Spleen (tissue), 11 donors: Measurements from ENCODE around the gene BABAM1. TPM values are rescaled to one million over a fixed set of nuclear protein-coding genes. Genes with fewer than 3 reads are reported as not detected.

ENCODE experiments used
- DNase-seq: peaks from one replicate; pipeline ENCODE4 v3.0.0-alpha.2; 2020
- H3K27ac ChIP-seq, 8 donors: fragments of 200-600 bp; sonication (generic) in 7 of 8; 1 replicate in 4 of 8; 2 replicates in 4 of 8; pipeline versions ENCODE4 v1.5.0 to v1.8.0; 2016 to 2021; ENCODE audit warnings: inconsistent platforms in 4 of 8, mild to moderate bottlenecking in 4 of 8, moderate library complexity in 1 of 8
- H3K27me3 ChIP-seq, 7 donors: fragments of 200-600 bp; sonication (generic) in 6 of 7; replicated peaks in 1 of 7; 1 replicate in 4 of 7; 2 replicates in 3 of 7; pipeline versions ENCODE4 v1.5.0 to v1.8.0; 2016 to 2021; ENCODE audit warnings: inconsistent platforms in 3 of 7, mild to moderate bottlenecking in 1 of 7
- H3K36me3 ChIP-seq, 6 donors: fragments of 200-600 bp; sonication (generic) in 5 of 6; 1 replicate in 4 of 6; 2 replicates in 2 of 6; pipeline versions ENCODE4 v1.5.0 to v1.8.0; 2016 to 2021; ENCODE audit warnings: inconsistent platforms in 2 of 6
- H3K4me1 ChIP-seq, 6 donors: fragments of 200-600 bp; sonication (generic) in 5 of 6; 1 replicate in 3 of 6; 2 replicates in 3 of 6; pipeline versions ENCODE4 v1.5.0 to v1.8.0; 2016 to 2021; ENCODE audit warnings: inconsistent platforms in 3 of 6
- H3K4me3 ChIP-seq, 8 donors: fragments of 200-600 bp; sonication (generic) in 7 of 8; 1 replicate in 4 of 8; 2 replicates in 4 of 8; pipeline versions ENCODE4 v1.5.0 to v1.8.0; 2016 to 2021; ENCODE audit warnings: inconsistent platforms in 4 of 8, mild to moderate bottlenecking in 4 of 8, moderate library complexity in 2 of 8
- H3K9me3 ChIP-seq, 8 donors: fragments of 200-600 bp; sonication (generic) in 7 of 8; 1 replicate in 4 of 8; 2 replicates in 4 of 8; pipeline versions ENCODE4 v1.5.0 to v1.8.0; 2016 to 2021; ENCODE audit warnings: inconsistent platforms in 4 of 8
- POLR2A ChIP-seq, 3 donors: fragments of 450-650 bp; IDR thresholded peaks; one replicate each; pipeline ENCODE4 v1.5.1; 2017; ENCODE audit warnings: antibody characterized with exemption in 3 of 3, mild to moderate bottlenecking in 1 of 3
- POLR2AphosphoS5 ChIP-seq, 3 donors: sonication (generic); formaldehyde crosslinking; IDR thresholded peaks; one replicate each; pipeline ENCODE4 v1.5.1; 2017; ENCODE audit warnings: antibody characterized with exemption in 3 of 3
- WGBS, 5 donors: extraction: QIAGEN DNeasy Blood & Tissue Kit in 3 of 5; methylation state at CpG; one replicate each; pipeline versions ENCODE4 v1.1.5 to v1.1.7; 2013 to 2018; 5-methylcytosine and 5-hydroxymethylcytosine counted together
- intact Hi-C: fragments of 100-400 bp; cut with DNase I; formaldehyde crosslinking; loops from one replicate; pipeline ENCODE4 v1.15.0; 2023; ENCODE audit warnings: low total_unique reads
- polyA plus RNA-seq, 3 donors: library from polyadenylated mRNA; stranded (reverse); fragments of 200-250 nt; gene quantifications; one replicate each; pipeline ENCODE4 v1.2.1, GENCODE V29; 2013
- total RNA-seq, 7 donors: library from RNA; depleted of rRNA in 3 of 7; stranded (reverse); fragments of >200 nt in 3 of 7; fragmentation: NEBNext Ultra II Directional in 4 of 7; extraction: Animal tissue kit (Norgen Biotek cat#: 25700) in 4 of 7; gene quantifications; one replicate each; pipeline versions ENCODE4 v1.1.0 to v1.2.1, GENCODE V29; 2016 to 2021
- TF ChIP-seq, protein P1 (sequence below), 11 experiments: fragments of 200-600 bp in 7 of 11; fragments of 450-650 bp in 4 of 11; sonication (generic) in 4 of 11; IDR thresholded peaks in 8 of 11; conservative IDR thresholded peaks in 3 of 11; 1 replicate in 7 of 11; 2 replicates in 4 of 11; pipeline versions ENCODE4 v1.4.0 to v1.8.0; 2016 to 2021; ENCODE audit warnings: antibody characterized with exemption in 11 of 11, inconsistent platforms in 4 of 11, mild to moderate bottlenecking in 1 of 11
- donor health status: healthy with polysubstance abuse.
- donor health status: DM: no; HTN: no; CAD: no; lungs with moderate emphysema.
- donor health status: DM: no; HTN: no; CAD: no.
- donor health status: Bipolar disorder and iron deficiency.
- donor health status: healthy.
- donor health status: DM: no; HTN: no; CAD: no.
- donor health status: DM: yes; HTN: yes; CAD: no.

BABAM1 gene
- total and polyA plus RNA-seq, 10 donors: 61.7 to 133 (median 76.9) TPM

DNA sequence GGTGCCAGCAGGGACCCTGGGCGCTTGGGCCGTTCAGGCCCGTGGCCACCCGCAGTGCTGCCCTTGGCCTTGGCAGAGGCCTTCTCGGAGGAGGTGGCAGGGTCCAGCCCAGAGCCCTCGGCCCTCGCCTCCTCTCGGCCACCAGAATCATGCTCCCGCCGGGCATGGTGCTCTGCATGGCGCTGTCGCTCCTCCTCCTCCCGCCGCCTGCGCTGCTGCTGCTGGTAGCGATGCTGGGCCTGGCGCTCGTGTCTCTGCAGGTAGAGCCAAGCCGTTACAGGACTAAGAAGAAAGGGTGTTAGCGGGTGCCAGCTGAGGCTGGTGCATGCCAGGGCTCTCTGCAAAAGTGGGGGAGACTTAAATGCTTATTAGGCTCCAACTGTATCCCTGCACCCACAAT lies 57.9 kb downstream of the BABAM1 start:
- 92 to 97% (median 95%) methylated on average over 13 to 20 of the region's 20 CpGs for WGBS, 5 donors
- intact Hi-C loops: no loop called here
- Histone ChIP-seq H3K4me1 (peaks cover 8 to 47% (median 29%) of the 10 kb centered on the region in 6 donors), H3K36me3 (peaks cover 0 to 38% (median 21%) of the 10 kb centered on the region in 6 donors), H3K27ac (no peak overlapping the region), H3K4me3 (no peak overlapping the region), H3K9me3 (no peaks in the 10 kb centered on the region), H3K27me3 (peaks cover 0 to 21% (median 15%) of the 10 kb centered on the region in 7 donors)
- DNase-seq: no peak
- TF ChIP-seq, protein P1, sequence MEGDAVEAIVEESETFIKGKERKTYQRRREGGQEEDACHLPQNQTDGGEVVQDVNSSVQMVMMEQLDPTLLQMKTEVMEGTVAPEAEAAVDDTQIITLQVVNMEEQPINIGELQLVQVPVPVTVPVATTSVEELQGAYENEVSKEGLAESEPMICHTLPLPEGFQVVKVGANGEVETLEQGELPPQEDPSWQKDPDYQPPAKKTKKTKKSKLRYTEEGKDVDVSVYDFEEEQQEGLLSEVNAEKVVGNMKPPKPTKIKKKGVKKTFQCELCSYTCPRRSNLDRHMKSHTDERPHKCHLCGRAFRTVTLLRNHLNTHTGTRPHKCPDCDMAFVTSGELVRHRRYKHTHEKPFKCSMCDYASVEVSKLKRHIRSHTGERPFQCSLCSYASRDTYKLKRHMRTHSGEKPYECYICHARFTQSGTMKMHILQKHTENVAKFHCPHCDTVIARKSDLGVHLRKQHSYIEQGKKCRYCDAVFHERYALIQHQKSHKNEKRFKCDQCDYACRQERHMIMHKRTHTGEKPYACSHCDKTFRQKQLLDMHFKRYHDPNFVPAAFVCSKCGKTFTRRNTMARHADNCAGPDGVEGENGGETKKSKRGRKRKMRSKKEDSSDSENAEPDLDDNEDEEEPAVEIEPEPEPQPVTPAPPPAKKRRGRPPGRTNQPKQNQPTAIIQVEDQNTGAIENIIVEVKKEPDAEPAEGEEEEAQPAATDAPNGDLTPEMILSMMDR (IDR thresholded peaks at IDR 0.05 in 8 of 11, conservative IDR thresholded peaks at IDR 0.05 in 3 of 11): no peak
- TF ChIP-seq POLR2AphosphoS5 (IDR thresholded peaks at IDR 0.05) (peak in 1 of 3 donors; percentile 38), POLR2A (IDR thresholded peaks at IDR 0.05) (no peak)

DNA sequence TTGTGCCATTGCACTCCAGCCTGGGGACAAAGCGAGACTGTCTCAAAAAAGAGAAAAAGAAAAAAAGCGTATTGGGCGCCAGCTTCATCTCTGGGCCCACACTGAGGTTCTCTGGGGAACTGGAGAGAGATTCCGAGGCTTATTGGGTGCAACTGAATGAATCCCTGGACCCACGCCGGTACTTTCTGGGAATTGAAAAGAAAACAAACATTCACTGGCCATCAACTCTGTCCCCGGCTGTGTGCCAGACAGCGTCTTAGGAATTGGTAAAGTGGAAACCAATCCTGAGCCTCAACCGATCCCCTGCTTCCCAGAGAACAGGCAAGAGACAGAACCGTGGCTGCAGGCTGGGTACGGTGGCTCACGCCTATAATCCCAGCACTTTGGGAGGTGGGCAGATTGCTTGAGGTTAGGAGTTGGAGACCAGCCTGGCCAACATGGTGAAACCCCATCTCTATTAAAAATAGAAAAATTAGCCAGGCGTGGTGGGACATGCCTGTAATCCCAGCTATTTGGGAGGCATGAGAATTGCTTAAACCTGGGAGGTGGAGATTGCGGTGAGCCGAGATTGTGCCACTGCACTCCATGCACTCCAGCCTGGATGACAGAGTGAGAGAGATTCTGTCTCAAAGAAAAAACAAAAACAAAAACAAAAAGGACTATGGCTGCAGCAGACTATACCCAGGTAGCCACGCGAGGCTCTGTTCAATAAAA lies 58.8 kb downstream of the BABAM1 start:
- no peak overlapping the region for H3K27ac ChIP-seq
- no peak for DNase-seq
- peaks cover 0 to 33% (median 12%) of the 10 kb centered on the region in 6 donors for H3K36me3 ChIP-seq
- H3K9me3 ChIP-seq: no peaks in the 10 kb centered on the region
- 86 to 97% (median 91%) methylated on average over 17 of the region's 17 CpGs for WGBS, 5 donors
- H3K4me1 ChIP-seq: peaks cover 8 to 49% (median 29%) of the 10 kb centered on the region in 6 donors
- no peak overlapping the region for H3K4me3 ChIP-seq
- TF ChIP-seq POLR2AphosphoS5 (IDR thresholded peaks at IDR 0.05): no peak
- TF ChIP-seq POLR2A (IDR thresholded peaks at IDR 0.05): no peak
- TF ChIP-seq, protein P1 (IDR thresholded peaks at IDR 0.05 in 8 of 11, conservative IDR thresholded peaks at IDR 0.05 in 3 of 11): no peak
- peaks cover 0 to 30% (median 21%) of the 10 kb centered on the region in 7 donors for H3K27me3 ChIP-seq
- intact Hi-C loops: no loop called here

DNA sequence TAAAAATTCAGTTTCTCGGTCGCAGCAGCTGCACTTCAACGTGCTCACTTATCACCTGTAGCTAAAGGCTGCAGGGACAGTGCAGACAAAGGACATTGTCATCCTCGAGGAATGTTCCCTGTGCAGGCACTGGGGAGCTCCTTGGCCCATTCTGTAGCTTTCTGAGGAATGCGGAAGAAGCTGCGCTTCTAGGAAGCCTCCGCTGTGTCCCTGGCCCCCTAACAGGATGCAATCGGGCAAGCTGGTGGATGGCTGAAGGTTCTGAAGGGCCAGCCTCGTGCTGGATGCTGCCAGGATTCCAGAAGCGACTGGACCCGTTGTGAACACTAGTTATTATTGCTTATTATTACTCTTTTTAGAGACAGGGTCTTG lies 59.3 kb downstream of the BABAM1 start:
- Histone ChIP-seq H3K36me3 (peaks cover 0 to 28% (median 6%) of the 10 kb centered on the region in 6 donors), H3K27ac (no peak overlapping the region), H3K4me3 (no peak overlapping the region), H3K27me3 (peaks cover 0 to 35% (median 21%) of the 10 kb centered on the region in 7 donors), H3K4me1 (peaks cover 8 to 49% (median 29%) of the 10 kb centered on the region in 6 donors), H3K9me3 (no peaks in the 10 kb centered on the region)
- no peak for DNase-seq
- intact Hi-C loops: no loop called here
- no peak for TF ChIP-seq POLR2A (IDR thresholded peaks at IDR 0.05)
- TF ChIP-seq POLR2AphosphoS5 (IDR thresholded peaks at IDR 0.05): no peak
- TF ChIP-seq, protein P1 (IDR thresholded peaks at IDR 0.05 in 8 of 11, conservative IDR thresholded peaks at IDR 0.05 in 3 of 11): no peak
- WGBS, 5 donors: 79 to 90% (median 88%) methylated on average over 11 of the region's 11 CpGs

DNA sequence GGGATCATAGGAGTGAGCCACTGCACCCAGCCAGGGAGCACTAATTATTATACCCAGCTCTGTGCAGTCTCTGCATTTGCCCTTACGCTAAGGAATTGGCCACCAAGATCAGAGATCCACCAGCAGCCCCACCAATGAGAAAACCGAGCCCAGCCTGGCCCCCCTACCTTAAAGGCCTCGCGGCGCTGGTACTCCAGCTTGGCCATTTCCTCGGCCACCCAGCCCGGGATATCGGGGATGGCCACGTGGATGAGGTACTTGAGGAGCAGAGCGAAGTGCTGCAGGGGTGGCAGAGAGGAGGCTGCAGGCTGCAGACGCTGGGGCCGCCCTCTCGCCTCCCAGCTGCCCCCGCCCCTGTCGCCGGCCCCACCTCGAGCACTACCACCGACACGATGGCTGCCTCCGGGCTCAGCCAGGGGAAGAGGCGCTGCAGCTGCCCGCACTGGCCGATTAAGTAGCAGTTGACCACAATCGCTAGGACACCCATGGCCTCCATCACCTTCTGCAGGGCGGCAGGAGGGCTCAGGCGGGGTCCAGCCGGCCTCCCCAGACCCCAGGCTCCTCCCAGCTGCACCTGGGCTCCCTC lies 59.9 kb downstream of the BABAM1 start:
- H3K9me3 ChIP-seq: no peaks in the 10 kb centered on the region
- H3K4me1 ChIP-seq: peaks cover 8 to 49% (median 29%) of the 10 kb centered on the region in 6 donors
- WGBS, 5 donors: 88 to 96% (median 92%) methylated on average over 14 to 27 of the region's 27 CpGs
- no peak overlapping the region for H3K4me3 ChIP-seq
- peaks cover 0 to 35% (median 21%) of the 10 kb centered on the region in 7 donors for H3K27me3 ChIP-seq
- TF ChIP-seq, protein P1 (IDR thresholded peaks at IDR 0.05 in 8 of 11, conservative IDR thresholded peaks at IDR 0.05 in 3 of 11): no peak
- peak in 1 of 3 donors; percentile 11 for TF ChIP-seq POLR2AphosphoS5 (IDR thresholded peaks at IDR 0.05)
- intact Hi-C loops: no loop called here
- no peak overlapping the region for H3K27ac ChIP-seq
- peaks cover 0 to 22% (median 4%) of the 10 kb centered on the region in 6 donors for H3K36me3 ChIP-seq
- no peak for DNase-seq
